Ramos (cell line): ENCODE data around the gene MRLN.
"Not testable (repeated sequence)": the region's sequence is repeated elsewhere in the genome, so short reads cannot be mapped to it uniquely, and the experiment has no call there.

Experiments used
- in situ Hi-C: fragments of 300-500 bp; cut with MboI; formaldehyde crosslinking; loops from one replicate; pipeline ENCODE4 v1.14.3; 2022; ENCODE audit warnings: low sequenced_read_pairs; ENCODE audit not compliant: unreplicated experiment

Gene MRLN

DNA sequence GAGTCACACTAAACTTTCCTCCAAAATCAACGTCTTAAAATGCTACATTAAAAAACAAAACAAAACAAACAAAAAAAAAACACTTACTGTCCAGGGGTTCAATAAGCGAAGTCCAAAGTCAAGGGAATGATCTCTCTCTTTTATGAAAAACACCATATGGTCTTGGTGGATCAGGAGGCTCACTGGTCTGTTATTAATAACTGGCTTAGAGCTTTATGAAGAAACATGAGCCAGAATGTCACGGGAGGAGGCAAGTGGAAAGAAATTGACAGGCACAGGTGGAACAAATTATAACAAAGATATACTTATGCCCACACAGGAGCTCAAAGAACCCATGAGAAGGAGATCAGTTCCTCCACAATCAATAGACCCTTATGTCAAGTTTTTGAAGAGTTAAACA, at the start of gene MRLN:
Gene MRLN (minus strand): TSS at position 189 of the 400 bp plus-strand sequence.
- in situ Hi-C loops: no loop called here

DNA sequence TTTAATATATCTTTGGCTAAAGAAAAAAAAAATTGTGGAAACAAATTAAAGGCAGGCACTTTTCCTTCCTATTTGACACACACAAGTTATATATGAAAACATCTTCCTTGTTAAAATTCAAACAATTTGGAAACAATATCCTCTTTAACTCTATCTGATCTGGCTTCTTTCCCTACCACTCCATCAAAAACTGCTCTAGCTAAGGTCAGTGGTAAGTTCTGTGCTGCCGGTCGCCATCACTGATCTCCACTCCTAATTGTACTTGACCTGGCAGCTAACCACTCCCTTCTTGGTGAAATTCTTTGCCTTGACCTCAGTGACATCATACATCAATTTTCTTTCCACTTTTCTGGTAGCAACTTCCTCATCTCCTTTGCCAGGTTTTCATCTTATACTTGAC, 47.9 kb upstream of the MRLN start:
- in situ Hi-C loops: loop anchor here (25.0 kb wide), 1 partner anchor 986 kb away; the partner anchor contains the start of gene CDK1

GRCh38 chr10:59799421-59799820, 46.2 kb upstream of the MRLN start:
- in situ Hi-C loops: no loop called here

DNA sequence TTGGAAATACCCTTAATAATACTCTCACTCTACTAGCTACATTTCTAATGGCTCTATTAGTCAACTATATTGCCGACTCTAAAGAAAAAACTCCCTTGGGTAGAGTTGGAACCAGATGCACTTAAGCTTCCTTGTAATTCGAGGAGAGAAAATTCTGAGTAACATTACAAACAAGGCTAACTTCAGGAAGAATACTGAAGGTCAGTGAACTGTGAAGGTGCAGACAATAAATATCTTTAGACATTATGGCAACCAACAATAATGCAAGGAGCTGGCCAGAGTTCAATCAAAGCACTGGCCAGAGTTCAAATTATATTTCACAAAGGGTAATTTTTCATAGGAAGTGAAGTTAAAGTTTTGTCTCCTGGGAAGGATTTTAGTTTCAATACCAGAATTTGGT, 40.7 kb upstream of the MRLN start:
- in situ Hi-C loops: no loop called here

DNA sequence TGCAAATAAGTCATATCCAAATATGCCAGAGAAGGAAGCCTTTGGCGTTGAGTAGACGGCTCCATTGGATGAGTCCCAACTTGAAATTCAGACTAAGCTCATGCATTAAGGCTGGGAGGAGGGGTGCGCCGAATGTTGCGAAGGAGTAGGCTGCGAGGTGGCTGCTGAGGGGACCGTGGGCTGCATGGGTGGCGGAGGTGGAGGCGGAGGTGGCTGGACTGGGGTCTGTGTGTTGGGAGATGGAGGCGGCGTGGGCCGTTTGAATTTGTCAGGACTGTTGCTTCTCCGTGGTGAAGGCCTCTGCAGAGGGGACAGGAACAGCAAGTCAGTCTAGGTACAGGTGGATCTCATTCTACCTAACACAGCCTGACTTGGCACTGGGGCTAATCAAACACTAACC, 39.6 kb upstream of the MRLN start:
- in situ Hi-C loops: no loop called here

- in situ Hi-C loops: no loop called here
Observed at GRCh38 chr10:59791601-59792000, 38.3 kb upstream of the MRLN start.

- in situ Hi-C loops: not testable (repeated sequence)
Observed at GRCh38 chr10:59790080-59790479, 36.8 kb upstream of the MRLN start.

- in situ Hi-C loops: not testable (repeated sequence)
Observed at GRCh38 chr10:59788914-59789313, 35.7 kb upstream of the MRLN start.

DNA sequence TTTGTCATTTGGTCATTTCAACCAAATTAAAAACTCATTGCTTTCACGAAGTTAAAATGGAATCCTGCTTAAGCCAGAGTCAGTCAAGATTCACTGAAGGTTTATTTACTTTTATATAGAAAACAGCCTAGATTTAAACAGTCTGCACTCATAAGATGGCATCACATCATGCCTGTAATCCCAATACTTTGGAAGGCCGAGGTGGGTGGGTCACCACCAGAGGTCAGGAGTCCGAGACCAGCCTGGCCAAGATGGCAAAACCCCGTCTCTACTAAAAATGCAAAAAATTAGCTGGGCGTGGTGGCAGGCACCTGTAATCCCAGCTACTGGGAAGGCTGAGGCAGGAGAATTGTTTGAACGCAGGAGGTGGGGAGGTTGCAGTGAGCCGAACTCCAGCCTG, 33.8 kb upstream of the MRLN start:
- in situ Hi-C loops: not testable (repeated sequence)

- in situ Hi-C loops: not testable (repeated sequence)
Observed at GRCh38 chr10:59785476-59785875, 32.2 kb upstream of the MRLN start.

GRCh38 chr10:59781511-59781910, 28.3 kb upstream of the MRLN start:
- in situ Hi-C loops: no loop called here

DNA sequence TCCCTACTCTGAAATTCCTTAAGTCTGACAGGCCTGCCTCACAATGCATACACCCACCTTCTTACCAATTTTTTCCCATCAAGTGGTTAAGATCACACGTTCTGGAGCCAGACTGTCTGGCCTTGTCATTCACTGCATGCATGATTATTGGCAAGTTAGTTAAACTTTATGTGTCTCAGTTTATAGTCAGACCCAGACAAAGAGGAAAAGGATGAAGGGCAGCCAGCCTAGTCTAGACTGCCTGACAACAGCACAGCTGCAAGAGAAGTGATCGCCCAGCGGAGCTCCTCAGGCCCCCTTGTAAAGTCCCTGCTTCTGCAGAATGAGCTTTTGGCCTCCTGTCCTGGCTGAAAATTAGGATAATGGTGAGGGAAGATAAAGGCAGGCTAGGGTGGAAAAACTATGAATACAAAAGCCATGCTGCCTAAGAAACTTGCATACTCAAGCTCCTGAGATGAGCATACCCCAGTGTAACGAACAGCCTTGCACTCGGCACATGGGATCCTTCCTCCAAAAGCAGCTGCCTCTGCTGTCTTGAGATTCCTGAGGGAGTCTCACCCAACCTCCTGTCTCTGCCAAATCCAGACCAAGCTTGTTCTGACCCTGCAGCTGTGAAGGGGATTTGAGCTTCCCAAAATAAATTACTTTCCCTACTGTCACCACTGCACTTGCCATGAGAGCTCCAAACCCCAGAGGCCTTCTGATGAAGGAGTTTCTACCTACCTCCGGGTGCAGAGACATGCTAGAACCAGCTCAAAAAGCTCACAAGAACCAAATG, 26.7 kb upstream of the MRLN start:
- in situ Hi-C loops: no loop called here

- in situ Hi-C loops: no loop called here
Observed at GRCh38 chr10:59774451-59774850, 21.2 kb upstream of the MRLN start.

DNA sequence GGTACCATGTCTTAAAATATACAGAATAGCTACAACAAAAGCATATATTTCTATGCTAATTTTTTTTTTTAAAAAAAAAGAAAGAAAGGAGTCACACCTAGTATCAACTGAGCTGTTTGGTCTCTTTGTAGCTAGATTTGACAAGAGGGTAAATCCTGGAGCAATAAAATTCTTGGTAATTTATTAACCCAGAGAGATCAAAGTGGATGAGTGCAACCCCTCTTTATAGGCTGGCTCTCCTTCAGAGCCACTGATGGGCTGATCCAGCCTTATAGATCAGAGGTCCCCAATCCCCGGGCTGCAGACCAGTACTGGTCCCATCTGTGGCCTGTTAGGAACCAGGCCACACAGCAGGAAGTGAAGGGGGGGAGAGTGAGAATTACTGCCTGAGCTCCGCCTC, 19.8 kb upstream of the MRLN start:
- in situ Hi-C loops: no loop called here

DNA sequence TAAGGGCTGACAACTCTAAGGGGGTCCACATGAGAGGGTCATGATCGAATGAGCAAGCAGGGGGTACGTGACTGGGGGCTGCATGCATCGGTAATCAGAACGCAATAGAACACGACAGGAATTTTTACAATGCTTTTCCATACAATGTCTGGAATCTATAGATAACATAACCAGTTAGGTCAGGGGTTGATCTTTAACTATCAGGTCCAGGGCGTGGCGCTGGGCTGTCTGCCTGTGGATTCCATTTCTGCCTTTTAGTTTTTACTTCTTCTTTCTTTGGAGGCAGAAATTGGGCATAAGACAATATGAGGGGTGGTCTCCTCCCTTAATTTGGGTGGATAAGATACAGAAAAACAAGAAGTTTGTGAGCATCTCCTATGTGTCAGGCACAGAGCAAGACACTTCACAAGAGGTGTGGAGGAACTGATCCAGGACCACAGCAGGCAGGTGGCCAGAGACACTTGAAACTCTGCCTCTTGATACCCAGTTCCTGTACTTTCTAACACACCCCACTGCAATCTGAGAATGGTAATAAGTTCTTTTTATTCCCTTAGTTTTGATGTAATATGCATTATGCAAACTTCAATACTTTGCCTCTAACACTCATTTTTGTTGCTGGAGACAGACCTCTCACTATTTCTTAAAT, 18.0 kb upstream of the MRLN start:
- in situ Hi-C loops: no loop called here

- in situ Hi-C loops: no loop called here
Observed at GRCh38 chr10:59770689-59771088, 17.4 kb upstream of the MRLN start.

DNA sequence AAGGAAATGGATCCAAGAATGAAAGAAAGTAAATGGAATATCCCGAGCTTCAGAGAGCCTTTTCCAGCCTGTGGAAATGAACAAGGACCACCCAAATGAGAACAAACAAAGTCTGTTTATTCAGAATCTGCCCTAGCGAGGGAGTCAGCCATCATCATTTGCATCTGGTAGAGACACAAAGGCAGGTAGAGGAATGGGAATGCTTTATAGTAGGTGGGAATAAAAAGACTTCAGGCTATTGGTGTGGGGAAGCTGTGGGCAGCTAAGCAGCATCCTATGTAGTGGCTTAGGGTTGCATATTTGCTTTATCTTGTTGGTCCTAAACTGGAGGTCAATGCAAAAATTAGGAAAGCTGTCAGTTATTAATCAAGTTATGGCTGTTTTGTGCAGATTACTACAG, 9.2 kb upstream of the MRLN start:
- in situ Hi-C loops: no loop called here

DNA sequence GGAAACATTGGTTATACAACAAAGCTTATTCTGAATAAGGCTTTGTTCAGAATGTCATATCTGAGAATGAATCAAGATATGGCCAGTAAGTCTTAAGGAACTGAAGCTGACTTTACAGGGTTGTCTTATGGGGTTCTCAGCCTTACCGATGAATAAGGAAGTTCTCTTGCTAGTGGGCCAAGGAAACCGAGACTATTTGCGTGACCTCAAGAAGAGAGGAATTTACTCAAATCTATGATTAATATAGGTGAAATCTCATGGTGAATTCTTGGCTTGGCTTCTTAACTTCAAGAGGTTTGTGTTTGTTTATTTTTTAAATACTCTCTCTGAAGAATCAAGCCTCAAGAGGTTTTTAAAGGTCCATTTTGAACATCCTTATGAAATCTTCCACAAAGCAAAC, 4.7 kb upstream of the MRLN start:
- in situ Hi-C loops: no loop called here

DNA sequence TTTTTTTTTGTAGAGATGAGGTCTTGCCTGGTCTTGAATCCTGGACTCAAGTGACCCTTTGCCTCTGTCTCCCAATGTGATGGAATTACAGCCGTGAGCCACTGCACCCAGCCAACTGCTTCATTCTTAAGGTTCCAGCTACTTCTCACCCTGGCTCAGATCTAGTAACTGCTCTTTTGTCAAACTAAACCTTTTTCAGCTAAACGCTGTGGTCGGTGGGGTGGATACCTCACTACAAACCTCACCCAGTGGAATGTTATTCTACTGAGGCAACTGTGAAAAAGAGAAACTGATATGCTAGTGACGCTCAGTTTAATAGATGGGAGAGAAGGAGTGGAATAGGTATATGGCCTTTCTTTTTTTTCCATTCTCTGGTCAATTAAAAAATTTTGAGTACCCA, 1.7 kb upstream of the MRLN start:
- in situ Hi-C loops: no loop called here

- in situ Hi-C loops: no loop called here
Observed at GRCh38 chr10:59752278-59752940, 846 bp downstream of the MRLN start.

DNA sequence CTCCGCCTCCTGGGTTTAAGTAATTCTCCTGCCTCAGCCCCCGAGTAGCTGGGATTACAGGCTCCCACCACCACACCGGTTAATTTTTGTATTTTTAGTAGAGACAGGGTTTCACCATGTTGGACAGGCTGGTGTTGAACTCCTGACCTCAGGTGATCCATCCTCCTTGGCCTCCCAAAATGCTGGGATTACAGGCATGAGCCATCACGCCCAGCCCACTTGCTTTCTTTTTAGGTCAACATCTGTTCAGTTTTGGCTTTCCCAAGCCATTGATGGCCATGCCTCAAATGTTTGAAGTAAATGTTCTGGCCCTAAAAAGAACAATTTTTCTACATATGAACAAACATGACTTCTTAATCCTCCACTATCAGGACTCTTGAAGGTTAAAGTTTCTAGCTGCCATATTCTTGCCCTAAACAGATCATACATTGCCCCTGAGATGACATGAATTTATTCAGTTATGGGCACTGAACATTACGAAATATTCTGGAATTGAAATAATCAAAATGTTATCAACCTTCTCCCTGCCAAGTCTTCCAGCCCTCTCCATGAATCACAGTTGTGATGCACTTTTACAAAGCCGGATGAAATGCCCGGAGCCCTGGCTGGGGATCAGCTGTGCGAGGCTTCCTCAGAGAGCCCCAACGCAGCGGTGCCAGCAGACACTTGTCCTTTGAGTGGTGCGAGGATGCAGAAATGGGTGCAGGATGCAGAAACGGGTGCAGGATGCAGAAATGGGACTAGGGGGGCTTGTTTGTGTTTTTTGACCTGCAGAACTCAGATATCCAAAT, 2.9 kb downstream of the MRLN start:
- in situ Hi-C loops: no loop called here
